HCT116 (cell line): ENCODE data around the gene P2RY13. TPM values are rescaled to one million over a fixed set of nuclear protein-coding genes. Genes with fewer than 3 reads are reported as not detected.

Experiments used
- ATAC-seq: fragments of 200-7000 bp; cut with Tn5 transposase; 2 replicates; pipeline ENCODE4 v1.9.1; 2020; ENCODE audit warnings: mild to moderate bottlenecking, moderate library complexity
- BruUV-seq: library from RNA; stranded (reverse); fragments of 400-500 nt; replicated peaks from 2 replicates; lab custom pipeline; 2021; lab: Mats Ljungman, UMichigan
- CTCF ChIA-PET: fragments of 300-600 bp; sonication (Branson Sonifier 250); formaldehyde crosslinking; loops from one replicate; lab custom pipeline; 2021; ENCODE audit warnings: antibody characterized with exemption; lab: Charles Lee
- POLR2A ChIA-PET: fragments of 300-600, 350-600 bp; sonication (Branson Sonifier 250); formaldehyde crosslinking; loops from one replicate; lab custom pipeline; 2021; ENCODE audit warnings: antibody characterized with exemption; lab: Charles Lee
- RAD21 ChIA-PET, 2 experiments: fragments of 300-600 bp; sonication (Branson Sonifier 250); formaldehyde crosslinking; loops; one replicate each; lab custom pipeline; 2023; ENCODE audit warnings: low total read pairs in 2 of 2; ENCODE audit not compliant: uncharacterized antibody in 2 of 2, unreplicated experiment in 2 of 2, low non-redundant PET in 1 of 2; lab: Charles Lee
- DNase-seq: peaks from one replicate; pipeline ENCODE4 v3.0.0-alpha.2; 2010; ENCODE audit warnings: low read depth, low spot score
- H2AFZ ChIP-seq: fragments of 200-600 bp; shearing (Covaris generic), sonication (generic); 2 replicates; pipeline ENCODE4 v1.6.1; 2017; ENCODE audit warnings: low read depth, mixed run types, mixed read lengths, antibody characterized with exemption, low read length; ENCODE audit not compliant: poor library complexity, severe bottlenecking
- H3K27ac ChIP-seq: 2 replicates; pipeline ENCODE4 v1.5.1; 2012; ENCODE audit warnings: low read depth, low read length
- H3K27me3 ChIP-seq: fragments of 200-600 bp; sonication (generic); 2 replicates; pipeline ENCODE4 v1.6.1; 2016; ENCODE audit warnings: mixed run types, low read length, mixed read lengths; ENCODE audit not compliant: insufficient read depth
- H3K36me3 ChIP-seq, 2 experiments: fragments of 200-500 bp in 1 of 2; fragments of 200-600 bp in 1 of 2; sonication (Bioruptor generic) in 1 of 2; sonication (generic) in 1 of 2; 2 replicates each; pipeline versions ENCODE4 v1.5.1 to v1.6.1; 2014 to 2016; ENCODE audit warnings: low read length in 2 of 2, inconsistent platforms in 1 of 2, mixed read lengths in 1 of 2, mixed run types in 1 of 2; ENCODE audit not compliant: insufficient read depth in 2 of 2, control insufficient read depth in 1 of 2
- H3K4me1 ChIP-seq, 2 experiments: fragments of 200-600 bp in 1 of 2; sonication (generic) in 1 of 2; 2 replicates each; pipeline versions ENCODE4 v1.5.1 to v1.6.1; 2012 to 2017; ENCODE audit warnings: low read length in 2 of 2, inconsistent platforms in 1 of 2, mild to moderate bottlenecking in 1 of 2, mixed read lengths in 1 of 2, mixed run types in 1 of 2, moderate library complexity in 1 of 2; ENCODE audit not compliant: insufficient read depth in 2 of 2, control insufficient read depth in 1 of 2
- H3K4me2 ChIP-seq: fragments of 200-600 bp; sonication (generic); 2 replicates; pipeline ENCODE4 v1.6.1; 2017; ENCODE audit warnings: mixed run types, low read length, mixed read lengths
- H3K4me3 ChIP-seq, 2 experiments: fragments of 200-600 bp in 1 of 2; sonication (generic) in 1 of 2; replicated peaks in 1 of 2; 2 replicates each; pipeline ENCODE4 v1.5.1; 2011 to 2016; ENCODE audit warnings: low read length in 2 of 2, control low read depth in 1 of 2, low read depth in 1 of 2, mild to moderate bottlenecking in 1 of 2, mixed read lengths in 1 of 2, mixed run types in 1 of 2
- H3K79me2 ChIP-seq: fragments of 200-600 bp; sonication (generic); 2 replicates; pipeline ENCODE4 v1.6.1; 2017; ENCODE audit warnings: mild to moderate bottlenecking, mixed run types, low read length, moderate library complexity, mixed read lengths; ENCODE audit not compliant: insufficient read depth
- H3K9ac ChIP-seq: fragments of 200-600 bp; sonication (generic); 2 replicates; pipeline ENCODE4 v1.6.1; 2016; ENCODE audit warnings: low read length, mixed read lengths
- H3K9me2 ChIP-seq: fragments of 200-600 bp; sonication (generic), shearing (Covaris generic); 2 replicates; pipeline ENCODE4 v1.6.1; 2017; ENCODE audit warnings: mixed run types, mild to moderate bottlenecking, moderate library complexity; ENCODE audit not compliant: insufficient read depth
- H3K9me3 ChIP-seq, 2 experiments: fragments of 200-500 bp in 1 of 2; fragments of 200-600 bp in 1 of 2; sonication (Bioruptor generic) in 1 of 2; sonication (generic) in 1 of 2; 2 replicates each; pipeline ENCODE4 v1.6.1; 2014 to 2017; ENCODE audit warnings: low read length in 2 of 2, mixed read lengths in 2 of 2, inconsistent platforms in 1 of 2, low read depth in 1 of 2, mild to moderate bottlenecking in 1 of 2, mixed run types in 1 of 2, moderate library complexity in 1 of 2; ENCODE audit not compliant: control insufficient read depth in 1 of 2, insufficient read depth in 1 of 2
- H4K20me1 ChIP-seq: fragments of 200-600 bp; sonication (generic), shearing (Covaris generic); 2 replicates; pipeline ENCODE4 v1.6.1; 2017; ENCODE audit warnings: mixed run types, mild to moderate bottlenecking, moderate library complexity; ENCODE audit not compliant: insufficient read depth
- CBX3 ChIP-seq: IDR thresholded peaks from 2 replicates; pipeline ENCODE4 v1.6.1; 2012; ENCODE audit warnings: low read depth
- CEBPB ChIP-seq: IDR thresholded peaks from 2 replicates; pipeline ENCODE4 v1.6.1; 2012; ENCODE audit warnings: low read depth
- EGR1 ChIP-seq: IDR thresholded peaks from 2 replicates; pipeline ENCODE4 v1.6.1; 2012; ENCODE audit warnings: low read depth
- ELF1 ChIP-seq: IDR thresholded peaks from 2 replicates; pipeline ENCODE4 v1.6.1; 2012; ENCODE audit warnings: low read depth, borderline replicate concordance
- EZH2 ChIP-seq: fragments of 200-600 bp; sonication (generic); IDR thresholded peaks from 2 replicates; pipeline ENCODE4 v1.6.1; 2017; ENCODE audit warnings: antibody characterized with exemption, mixed run types
- EZH2phosphoT487 ChIP-seq: fragments of 200-600 bp; IDR thresholded peaks from 2 replicates; pipeline ENCODE4 v1.6.1; 2018; ENCODE audit warnings: antibody characterized with exemption, borderline replicate concordance
- FOSL1 ChIP-seq: IDR thresholded peaks from 2 replicates; pipeline ENCODE4 v1.6.1; 2012; ENCODE audit warnings: low read depth
- SIN3A ChIP-seq: IDR thresholded peaks from 2 replicates; pipeline ENCODE4 v1.6.1; 2012; ENCODE audit warnings: low read depth
- SP1 ChIP-seq: IDR thresholded peaks from 2 replicates; pipeline ENCODE4 v1.6.1; 2012; ENCODE audit warnings: low read depth
- YY1 ChIP-seq: IDR thresholded peaks from 2 replicates; pipeline ENCODE4 v1.6.1; 2011; ENCODE audit warnings: low read length, low read depth, moderate library complexity, mild to moderate bottlenecking; ENCODE audit not compliant: insufficient replicate concordance; ENCODE audit errors: extremely low read depth
- intact Hi-C: fragments of 100-400 bp; cut with micrococcal nuclease; formaldehyde crosslinking; loops from 2 replicates; pipeline ENCODE4 v1.10.0; 2022
- total RNA-seq: library from RNA; stranded (reverse); gene quantifications from one replicate; pipeline ENCODE4 v1.2.1, GENCODE V29; 2021; ENCODE audit not compliant: unreplicated experiment
- TF ChIP-seq, protein P1 (sequence below): IDR thresholded peaks from 2 replicates; pipeline ENCODE4 v1.6.1; 2012; ENCODE audit warnings: low read depth
- TF ChIP-seq, protein P2 (sequence below): IDR thresholded peaks from 2 replicates; pipeline ENCODE4 v1.6.1; 2012
- TF ChIP-seq, protein P3 (sequence below): IDR thresholded peaks from 2 replicates; pipeline ENCODE4 v1.6.1; 2012

Gene P2RY13
- total RNA-seq, 1 experiment from 2014 or later, result not detected

DNA sequence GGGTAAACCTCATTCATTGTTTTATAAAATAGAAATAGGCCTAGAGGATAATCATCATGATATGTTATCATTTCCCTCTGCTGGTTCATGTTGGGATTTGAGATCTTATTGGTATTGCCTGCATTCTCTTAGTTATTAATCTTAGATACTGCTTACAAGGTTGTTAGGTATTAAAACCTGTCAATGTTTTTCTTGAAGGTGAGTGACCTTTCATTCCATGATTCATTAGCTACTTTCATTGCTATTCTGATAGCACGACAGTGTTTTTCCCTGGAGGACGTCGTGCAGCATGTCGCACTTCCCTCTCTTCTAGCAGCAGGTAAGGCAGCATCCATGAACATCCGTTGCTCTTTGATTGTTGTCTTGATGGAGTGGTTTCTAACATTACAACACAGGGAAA lies 38.1 kb upstream of the P2RY13 start:
- Histone ChIP-seq H3K4me3 (no peak overlapping the region), H3K4me1 (no peaks in the 10 kb centered on the region), H3K9me2 (no peaks in the 10 kb centered on the region), H4K20me1 (no peaks in the 10 kb centered on the region), H3K27me3 (no peaks in the 10 kb centered on the region), H3K79me2 (no peaks in the 10 kb centered on the region), H3K36me3 (no peaks in the 10 kb centered on the region), H3K9ac (no peak overlapping the region), H3K9me3 (no peaks in the 10 kb centered on the region), H3K4me2 (no peak overlapping the region), H3K27ac (no peak overlapping the region), H2AFZ (no peak overlapping the region)
- no peak for ATAC-seq
- no peak for DNase-seq
- intact Hi-C loops, result no loop called here
- RAD21 ChIA-PET, result no interaction called here
- POLR2A ChIA-PET, result no interaction called here
- TF ChIP-seq EZH2 (no peak), EGR1 (no peak), ELF1 (no peak), EZH2phosphoT487 (no peak), CBX3 (no peak), SP1 (no peak)
- TF ChIP-seq, protein P1, sequence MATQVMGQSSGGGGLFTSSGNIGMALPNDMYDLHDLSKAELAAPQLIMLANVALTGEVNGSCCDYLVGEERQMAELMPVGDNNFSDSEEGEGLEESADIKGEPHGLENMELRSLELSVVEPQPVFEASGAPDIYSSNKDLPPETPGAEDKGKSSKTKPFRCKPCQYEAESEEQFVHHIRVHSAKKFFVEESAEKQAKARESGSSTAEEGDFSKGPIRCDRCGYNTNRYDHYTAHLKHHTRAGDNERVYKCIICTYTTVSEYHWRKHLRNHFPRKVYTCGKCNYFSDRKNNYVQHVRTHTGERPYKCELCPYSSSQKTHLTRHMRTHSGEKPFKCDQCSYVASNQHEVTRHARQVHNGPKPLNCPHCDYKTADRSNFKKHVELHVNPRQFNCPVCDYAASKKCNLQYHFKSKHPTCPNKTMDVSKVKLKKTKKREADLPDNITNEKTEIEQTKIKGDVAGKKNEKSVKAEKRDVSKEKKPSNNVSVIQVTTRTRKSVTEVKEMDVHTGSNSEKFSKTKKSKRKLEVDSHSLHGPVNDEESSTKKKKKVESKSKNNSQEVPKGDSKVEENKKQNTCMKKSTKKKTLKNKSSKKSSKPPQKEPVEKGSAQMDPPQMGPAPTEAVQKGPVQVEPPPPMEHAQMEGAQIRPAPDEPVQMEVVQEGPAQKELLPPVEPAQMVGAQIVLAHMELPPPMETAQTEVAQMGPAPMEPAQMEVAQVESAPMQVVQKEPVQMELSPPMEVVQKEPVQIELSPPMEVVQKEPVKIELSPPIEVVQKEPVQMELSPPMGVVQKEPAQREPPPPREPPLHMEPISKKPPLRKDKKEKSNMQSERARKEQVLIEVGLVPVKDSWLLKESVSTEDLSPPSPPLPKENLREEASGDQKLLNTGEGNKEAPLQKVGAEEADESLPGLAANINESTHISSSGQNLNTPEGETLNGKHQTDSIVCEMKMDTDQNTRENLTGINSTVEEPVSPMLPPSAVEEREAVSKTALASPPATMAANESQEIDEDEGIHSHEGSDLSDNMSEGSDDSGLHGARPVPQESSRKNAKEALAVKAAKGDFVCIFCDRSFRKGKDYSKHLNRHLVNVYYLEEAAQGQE, result no peak
- CTCF ChIA-PET, result interaction anchor here (0.8 kb wide), 1 partner anchor 12 kb away, joined by 3 read pairs; no protein-coding TSS in a partner anchor
- BruUV-seq, result no TSS peak

GRCh38 chr3:151366993-151367392 lies 37.6 kb upstream of the P2RY13 start:
- Histone ChIP-seq H4K20me1 (no peaks in the 10 kb centered on the region), H3K9me2 (no peaks in the 10 kb centered on the region), H3K36me3 (no peaks in the 10 kb centered on the region), H3K27me3 (no peaks in the 10 kb centered on the region), H3K4me3 (no peak overlapping the region), H3K4me2 (no peak overlapping the region), H3K9me3 (no peaks in the 10 kb centered on the region), H3K79me2 (no peaks in the 10 kb centered on the region), H3K4me1 (no peaks in the 10 kb centered on the region), H3K9ac (no peak overlapping the region), H2AFZ (no peak overlapping the region), H3K27ac (no peak overlapping the region)
- ATAC-seq (no peak), DNase-seq (no peak)
- RAD21 ChIA-PET, result no interaction called here
- intact Hi-C loops, result no loop called here
- BruUV-seq, result no TSS peak
- CTCF ChIA-PET, result no interaction called here
- POLR2A ChIA-PET, result no interaction called here
- TF ChIP-seq SIN3A, result no peak
- no peak for TF ChIP-seq EZH2phosphoT487
- TF ChIP-seq FOSL1, result no peak
- TF ChIP-seq, protein P2, sequence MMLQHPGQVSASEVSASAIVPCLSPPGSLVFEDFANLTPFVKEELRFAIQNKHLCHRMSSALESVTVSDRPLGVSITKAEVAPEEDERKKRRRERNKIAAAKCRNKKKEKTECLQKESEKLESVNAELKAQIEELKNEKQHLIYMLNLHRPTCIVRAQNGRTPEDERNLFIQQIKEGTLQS, result no peak
- TF ChIP-seq ELF1, result no peak
- TF ChIP-seq CEBPB, result no peak
- TF ChIP-seq, protein P3, sequence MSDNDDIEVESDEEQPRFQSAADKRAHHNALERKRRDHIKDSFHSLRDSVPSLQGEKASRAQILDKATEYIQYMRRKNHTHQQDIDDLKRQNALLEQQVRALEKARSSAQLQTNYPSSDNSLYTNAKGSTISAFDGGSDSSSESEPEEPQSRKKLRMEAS, result no peak
- TF ChIP-seq CBX3, result no peak
- TF ChIP-seq YY1, result no peak
- no peak for TF ChIP-seq EZH2
- TF ChIP-seq, protein P1, result no peak
